HG03342 (cell line): ENCODE data around the gene PLET1.

Experiments used
- ATAC-seq: cut with Tn5 transposase; IDR thresholded peaks from one replicate; pipeline ENCODE4 v1.9.1; 2021; ENCODE audit warnings: mild to moderate bottlenecking, moderate library complexity; ENCODE audit not compliant: unreplicated experiment

The PLET1 gene

DNA sequence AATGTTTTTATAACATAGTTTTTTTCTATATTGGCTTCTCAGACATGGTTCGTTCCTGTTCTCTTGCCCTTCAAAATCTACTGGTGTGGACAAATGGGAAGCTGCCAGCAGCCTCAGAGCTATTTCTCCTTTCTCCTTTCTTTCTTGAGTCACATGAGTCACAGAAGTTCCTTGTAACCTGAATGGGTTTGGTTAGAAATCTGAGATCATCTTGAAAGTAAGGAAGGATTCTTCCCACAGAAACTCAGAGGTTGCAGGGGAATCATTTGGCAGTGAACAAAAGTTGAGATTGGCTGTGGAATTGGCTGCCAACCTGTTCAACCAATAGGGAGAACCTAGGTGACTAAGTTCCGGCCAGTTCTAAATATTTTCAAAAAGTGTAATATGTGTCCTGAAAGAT lies 12.5 kb downstream of the PLET1 start:
- ATAC-seq: no peak

GRCh38 chr11:112247201-112247600 lies 13.5 kb downstream of the PLET1 start:
- ATAC-seq: no peak

GRCh38 chr11:112241486-112241885 lies 19.2 kb downstream of the PLET1 start:
- ATAC-seq: no peak

DNA sequence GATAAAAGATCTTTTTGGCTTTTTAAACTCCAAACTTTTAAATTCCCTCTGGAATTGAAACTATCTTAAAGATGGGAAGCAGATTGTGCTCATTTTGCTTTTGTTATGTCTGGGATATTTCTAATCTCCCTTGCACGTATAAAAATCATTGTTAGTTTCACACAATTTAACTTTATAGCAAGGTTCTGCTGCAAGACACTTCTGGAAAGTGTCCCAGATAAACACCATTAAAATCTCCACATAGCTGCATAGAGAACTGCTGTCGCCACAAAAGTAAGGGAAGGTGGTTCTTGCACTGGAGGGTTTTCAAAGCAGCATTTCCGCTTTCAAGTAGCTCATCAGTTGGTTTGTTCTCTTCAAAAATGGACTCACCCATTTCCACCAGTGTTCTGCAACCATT lies 22.6 kb downstream of the PLET1 start:
- no peak for ATAC-seq

- ATAC-seq: no peak
Measured at GRCh38 chr11:112237451-112237850, 23.2 kb downstream of the PLET1 start.

GRCh38 chr11:112235750-112236390 lies 24.8 kb downstream of the PLET1 start:
- ATAC-seq: no peak

DNA sequence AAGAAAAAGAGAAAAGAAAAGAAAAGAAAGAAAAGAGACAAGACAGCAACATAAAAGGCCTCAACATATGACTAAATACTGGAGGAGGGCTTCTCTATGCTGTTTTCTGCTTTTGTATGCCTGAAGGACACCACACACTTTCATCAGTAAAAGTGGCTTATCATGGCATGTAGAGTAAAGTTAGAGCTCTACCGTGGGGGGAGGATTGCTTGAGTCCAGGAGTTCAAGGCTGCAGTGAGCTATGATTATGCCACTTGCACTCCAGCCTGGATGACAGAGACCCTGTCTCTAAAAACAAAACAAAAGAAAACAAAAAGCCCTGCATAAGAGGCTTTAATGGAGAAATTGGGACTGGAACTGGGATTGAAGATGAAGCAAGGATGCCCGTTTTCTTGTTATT lies 28.7 kb downstream of the PLET1 start:
- no peak for ATAC-seq

GRCh38 chr11:112229746-112230433 lies 30.8 kb downstream of the PLET1 start:
- no peak for ATAC-seq

DNA sequence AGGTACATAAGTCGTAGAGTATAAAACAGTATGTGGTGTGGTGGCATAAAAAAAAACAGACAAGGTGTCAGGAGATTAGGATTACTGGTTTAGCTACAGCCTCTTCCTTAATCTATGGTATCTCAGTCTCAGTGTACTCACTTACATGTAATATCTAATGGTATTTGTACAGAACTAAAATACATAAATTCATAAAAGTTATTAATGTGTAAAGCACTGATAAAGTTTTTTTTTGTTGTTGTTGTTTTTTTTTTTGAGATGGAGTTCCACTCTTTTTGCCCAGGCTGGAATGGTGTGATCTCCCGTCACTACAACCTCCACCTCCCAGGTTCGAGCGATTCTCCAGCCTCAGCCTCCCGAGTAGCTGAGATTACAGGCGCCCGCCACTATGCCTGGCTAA lies 31.5 kb downstream of the PLET1 start:
- ATAC-seq: no peak

- ATAC-seq: no peak
Measured at GRCh38 chr11:112228706-112229105, 32.0 kb downstream of the PLET1 start.

DNA sequence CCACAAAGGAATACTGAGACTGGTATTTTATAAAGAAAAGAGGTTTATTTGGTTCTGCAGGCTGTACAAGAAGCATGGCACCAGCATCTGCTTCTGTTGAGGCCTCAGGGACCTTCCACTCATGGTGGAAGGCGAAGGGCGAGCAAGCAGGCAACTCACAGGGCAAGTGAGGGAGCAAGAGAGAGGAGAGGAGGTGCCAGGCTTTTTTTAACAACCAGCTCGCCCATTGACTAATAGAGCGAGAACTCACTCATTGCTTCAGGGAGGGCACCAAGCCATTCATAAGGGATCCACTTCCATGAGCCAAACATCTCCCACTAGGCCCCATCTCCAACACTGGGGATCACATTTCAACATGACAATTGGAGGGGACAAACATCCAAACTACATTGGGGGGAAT lies 33.2 kb downstream of the PLET1 start:
- ATAC-seq: no peak

- peak; percentile 47 for ATAC-seq
Measured at GRCh38 chr11:112226831-112227401, 33.7 kb downstream of the PLET1 start.

GRCh38 chr11:112226062-112226830 lies 34.4 kb downstream of the PLET1 start, which contains the start of gene PTS:
PTS (plus strand) TSS chr11:112226428; CDS start chr11:112226444, 16 bp downstream.
- peak; percentile 94 for ATAC-seq

DNA sequence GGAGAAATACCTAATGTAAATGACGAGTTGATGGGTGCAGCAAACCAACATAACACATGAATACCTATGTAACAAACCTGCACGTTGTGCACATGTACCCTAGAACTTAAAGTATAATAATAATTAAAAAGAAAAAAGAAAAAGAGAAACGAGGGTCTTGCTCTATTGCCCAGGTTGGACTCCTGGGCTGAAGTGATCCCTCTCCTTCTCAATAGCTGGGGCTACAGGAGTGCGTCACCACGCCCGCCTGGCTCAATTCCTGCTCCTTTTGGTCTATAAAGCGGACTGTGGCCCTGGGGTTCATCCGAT lies 35.0 kb downstream of the PLET1 start:
- ATAC-seq: no peak

GRCh38 chr11:112223754-112224532 lies 36.7 kb downstream of the PLET1 start:
- ATAC-seq: no peak

DNA sequence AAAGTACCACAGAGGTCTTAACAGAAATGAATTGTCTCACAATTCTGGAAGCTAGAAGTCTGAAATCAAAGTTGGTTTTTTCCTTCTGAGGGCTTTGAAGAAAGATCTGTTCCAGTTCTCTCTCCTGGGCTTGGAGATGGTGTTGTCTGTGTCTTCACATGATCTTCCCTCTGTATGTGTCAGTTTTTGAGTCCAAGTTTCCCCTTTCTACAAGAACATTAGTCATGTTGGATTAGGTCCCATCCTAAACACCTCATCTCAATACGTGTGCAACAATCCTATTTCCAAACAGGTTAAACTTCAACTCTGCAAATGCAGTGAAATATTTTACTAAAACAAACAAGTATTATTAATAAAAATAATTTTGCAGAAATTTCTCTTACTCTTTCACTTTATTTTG lies 37.5 kb downstream of the PLET1 start:
- ATAC-seq: no peak

GRCh38 chr11:112222303-112222702 lies 38.4 kb downstream of the PLET1 start:
- ATAC-seq: no peak

DNA sequence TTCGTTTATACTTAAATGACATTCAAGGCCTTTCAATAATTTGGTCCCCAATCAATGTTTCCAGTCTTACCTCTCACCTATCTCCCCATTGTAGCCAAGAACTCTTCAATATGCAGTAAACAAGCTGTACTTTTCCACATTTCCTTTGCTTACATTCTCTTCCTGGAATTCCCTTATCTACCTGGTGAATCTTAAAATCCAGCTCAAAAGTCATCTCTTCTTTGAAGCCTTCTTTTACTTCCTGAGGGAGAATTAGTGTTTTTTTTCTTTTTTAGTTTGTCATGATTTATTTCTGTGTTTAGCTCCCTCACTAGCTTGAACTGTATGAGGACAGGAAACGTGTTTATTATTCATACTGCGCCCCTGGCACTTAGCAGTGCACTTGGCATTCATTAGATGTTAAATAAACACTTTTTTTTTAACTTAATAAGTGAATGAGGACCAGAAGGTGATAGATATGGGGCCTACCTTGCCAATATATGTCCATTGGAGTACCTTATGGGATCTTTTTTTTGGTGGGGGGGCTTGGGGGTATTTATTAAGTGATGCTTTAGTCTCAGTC lies 39.3 kb downstream of the PLET1 start:
- ATAC-seq: no peak

- peak; percentile 93 for ATAC-seq
Measured at GRCh38 chr11:112219476-112220232, 41.0 kb downstream of the PLET1 start.

GRCh38 chr11:112216561-112217105 lies 44.0 kb downstream of the PLET1 start:
- ATAC-seq: no peak
